CD4-positive, CD25-positive, alpha-beta regulatory T cell (primary cell): ENCODE measurements around the gene MYO7A. TPM values are rescaled to one million over a fixed set of nuclear protein-coding genes. Genes with fewer than 3 reads are reported as not detected.
A peak's percentile ranks its signal among the peaks of the same experiment; 100 is the strongest.

Source experiments
- ATAC-seq, 2 donors: fragments of 150-1000 bp; cut with Tn5 transposase; one replicate each; pipeline ENCODE4 v1.10.0; 2021; ENCODE audit warnings: low read depth in 2 of 2, moderate number of reproducible peaks in 2 of 2, moderate library complexity in 1 of 2
- DNase-seq, 3 donors: peaks; one replicate each; pipeline versions ENCODE4 v3.0.0 to v3.0.0-alpha.2; 2012 to 2022; ENCODE audit warnings: mixed read lengths in 1 of 3
- H3K27ac ChIP-seq: one replicate; pipeline ENCODE4 v1.7.0; 2013; ENCODE audit warnings: mild to moderate bottlenecking, low read length; ENCODE audit not compliant: insufficient read depth, poor library complexity, severe bottlenecking
- H3K27me3 ChIP-seq: one replicate; pipeline ENCODE4 v1.7.0; 2013; ENCODE audit warnings: low read length; ENCODE audit not compliant: control insufficient read depth, insufficient read depth
- H3K36me3 ChIP-seq: one replicate; pipeline ENCODE4 v1.7.0; 2013; ENCODE audit warnings: mild to moderate bottlenecking, low read length, moderate library complexity; ENCODE audit not compliant: control insufficient read depth, insufficient read depth
- H3K4me1 ChIP-seq: 2 replicates; pipeline ENCODE4 v1.7.0; 2013; ENCODE audit warnings: mild to moderate bottlenecking, low read length; ENCODE audit not compliant: insufficient read depth, control insufficient read depth, poor library complexity, severe bottlenecking
- H3K4me3 ChIP-seq: one replicate; pipeline ENCODE4 v1.7.0; 2013; ENCODE audit warnings: low read depth, mild to moderate bottlenecking, low read length, moderate library complexity
- H3K9me3 ChIP-seq, 2 experiments: 1 replicate in 1 of 2; 2 replicates in 1 of 2; pipeline ENCODE4 v1.7.0; 2013; ENCODE audit warnings: low read length in 2 of 2, mild to moderate bottlenecking in 1 of 2, moderate library complexity in 1 of 2; ENCODE audit not compliant: control insufficient read depth in 2 of 2
- H3K27ac Mint-ChIP-seq, 3 donors: one replicate each; pipeline ENCODE4 v1.8.0; 2020 to 2022; ENCODE audit warnings: mild to moderate bottlenecking in 3 of 3, mixed read lengths in 3 of 3, moderate library complexity in 2 of 3
- H3K27me3 Mint-ChIP-seq: one replicate; pipeline ENCODE4 v1.8.0; 2022; ENCODE audit warnings: mild to moderate bottlenecking, mixed read lengths
- H3K36me3 Mint-ChIP-seq: one replicate; pipeline ENCODE4 v1.8.0; 2020; ENCODE audit warnings: mixed read lengths
- H3K4me1 Mint-ChIP-seq, 4 donors: one replicate each; pipeline ENCODE4 v1.8.0; 2020 to 2022; ENCODE audit warnings: mixed read lengths in 4 of 4, mild to moderate bottlenecking in 1 of 4
- H3K4me3 Mint-ChIP-seq, 4 donors: one replicate each; pipeline ENCODE4 v1.8.0; 2020 to 2022; ENCODE audit warnings: mild to moderate bottlenecking in 4 of 4, mixed read lengths in 4 of 4, moderate library complexity in 3 of 4
- H3K9me3 Mint-ChIP-seq, 7 donors: one replicate each; pipeline ENCODE4 v1.8.0; 2020 to 2022; ENCODE audit warnings: mixed read lengths in 7 of 7, mild to moderate bottlenecking in 3 of 7, moderate library complexity in 2 of 7
- polyA plus RNA-seq, 4 donors: library from polyadenylated mRNA; unstranded; fragments of 300-500 nt; fragmentation: Illumina TruSeq; gene quantifications; one replicate each; pipeline ENCODE4 v1.2.3, GENCODE V29; 2021
- total RNA-seq: library from RNA; stranded (reverse); gene quantifications from one replicate; pipeline ENCODE4 v1.2.3, GENCODE V29; 2022

Gene MYO7A
- total and polyA plus RNA-seq, 5 donors from 2014 or later: 0.12 to 0.84 (median 0.18) TPM; not detected in 1

DNA sequence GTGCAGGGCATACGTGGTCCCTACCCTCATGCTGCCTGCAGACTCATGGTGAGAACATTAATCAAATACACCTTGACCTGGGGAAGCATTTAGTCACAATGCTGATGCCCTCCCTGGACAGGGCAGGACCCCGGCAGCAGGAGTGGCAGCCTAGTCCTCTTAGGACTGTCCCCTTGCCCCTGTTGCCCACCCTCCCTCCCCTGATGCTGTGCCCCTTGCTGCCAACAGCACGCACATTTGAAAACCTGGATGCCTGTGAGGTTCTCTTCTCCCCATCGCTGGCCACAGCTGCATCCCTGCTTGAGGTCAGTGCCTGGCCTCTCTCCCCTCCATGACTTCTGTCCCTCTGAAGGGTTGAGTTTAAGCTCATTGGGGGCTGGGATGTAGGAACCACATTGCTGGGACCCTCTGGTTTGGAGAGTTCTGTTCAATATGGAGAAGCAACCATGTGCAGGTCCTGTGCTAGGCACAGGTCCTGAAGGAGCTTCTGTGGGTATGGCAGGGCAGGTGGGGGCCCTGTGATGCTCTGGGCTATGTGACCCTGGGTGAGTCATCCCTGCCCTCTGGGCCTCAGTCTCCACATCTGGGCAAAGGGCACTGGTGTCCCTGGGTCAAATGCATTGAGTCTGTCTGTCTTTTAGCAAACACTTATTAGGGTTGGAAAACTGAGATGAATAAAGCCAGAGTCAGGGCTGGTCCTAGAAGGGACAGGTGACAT, 31.3 kb downstream of the MYO7A start:
- H3K27me3 ChIP-seq: no peaks in the 10 kb centered on the region
- H3K36me3 ChIP-seq: no peaks in the 10 kb centered on the region
- Mint-ChIP-seq H3K27me3 (no peaks in the 10 kb centered on the region), H3K4me1 (peaks cover 0 to 4% (median 1%) of the 10 kb centered on the region in 4 donors), H3K9me3 (peaks cover 0 to 2% (median 0%) of the 10 kb centered on the region in 7 donors), H3K27ac (no peak overlapping the region), H3K4me3 (no peak overlapping the region), H3K36me3 (no peaks in the 10 kb centered on the region)
- no peak overlapping the region for H3K27ac ChIP-seq
- no peak for DNase-seq
- H3K4me3 ChIP-seq: no peak overlapping the region
- H3K4me1 ChIP-seq: no peaks in the 10 kb centered on the region
- no peak for ATAC-seq
- H3K9me3 ChIP-seq: no peaks in the 10 kb centered on the region

DNA sequence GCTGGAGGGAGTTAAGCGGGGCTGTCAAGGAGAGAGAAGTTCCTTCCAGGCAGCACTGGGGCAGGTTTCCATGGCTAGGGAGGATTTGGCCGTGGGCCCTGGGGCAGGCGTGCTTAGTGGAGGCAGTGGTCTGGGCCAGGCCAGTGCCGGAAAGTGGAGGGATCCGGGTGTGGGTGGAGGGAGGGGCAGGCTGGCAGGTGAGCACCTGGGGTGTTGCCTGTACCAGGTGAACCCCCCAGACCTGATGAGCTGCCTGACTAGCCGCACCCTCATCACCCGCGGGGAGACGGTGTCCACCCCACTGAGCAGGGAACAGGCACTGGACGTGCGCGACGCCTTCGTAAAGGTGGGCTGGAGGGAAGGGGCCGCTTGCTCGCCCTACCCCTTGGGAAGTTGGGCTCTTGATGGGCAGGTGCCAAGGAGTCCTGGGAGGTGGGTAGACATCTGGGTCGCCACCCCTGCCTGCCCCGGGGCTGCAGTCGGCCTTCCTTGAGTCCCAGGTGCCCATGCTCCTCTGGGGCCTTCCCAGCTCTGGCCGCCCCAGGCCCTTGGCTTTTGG, 32.0 kb downstream of the MYO7A start:
- ATAC-seq: no peak
- no peaks in the 10 kb centered on the region for H3K36me3 ChIP-seq
- no peak for DNase-seq
- H3K36me3 Mint-ChIP-seq: no peaks in the 10 kb centered on the region
- H3K4me3 Mint-ChIP-seq: no peak overlapping the region
- H3K9me3 ChIP-seq: no peaks in the 10 kb centered on the region
- H3K4me3 ChIP-seq: no peak overlapping the region
- no peaks in the 10 kb centered on the region for H3K27me3 ChIP-seq
- H3K4me1 ChIP-seq: no peaks in the 10 kb centered on the region
- H3K27me3 Mint-ChIP-seq: no peaks in the 10 kb centered on the region
- H3K9me3 Mint-ChIP-seq: peaks cover 0 to 2% (median 0%) of the 10 kb centered on the region in 7 donors
- no peak overlapping the region for H3K27ac Mint-ChIP-seq
- no peaks in the 10 kb centered on the region for H3K4me1 Mint-ChIP-seq
- H3K27ac ChIP-seq: no peak overlapping the region

DNA sequence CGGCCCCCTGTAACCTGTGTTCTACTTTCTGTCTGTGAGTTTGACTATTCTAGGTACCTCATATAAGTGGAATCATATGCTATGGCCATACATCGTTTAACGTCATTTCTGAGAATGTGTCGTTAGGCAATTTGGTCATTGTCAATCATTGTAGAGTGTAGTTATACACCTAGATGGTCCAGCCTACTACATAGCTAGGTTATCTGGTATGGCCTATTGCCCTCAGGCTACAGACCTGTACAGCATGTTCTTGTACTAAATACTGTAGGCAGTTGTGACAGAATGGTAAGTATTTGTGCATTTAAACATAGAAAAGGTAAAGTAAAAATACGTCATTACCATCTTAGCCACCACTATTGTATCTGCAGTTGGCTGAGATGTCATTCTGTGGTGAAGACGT, 35.2 kb downstream of the MYO7A start:
- Mint-ChIP-seq H3K4me1 (no peaks in the 10 kb centered on the region), H3K27me3 (no peaks in the 10 kb centered on the region), H3K36me3 (no peaks in the 10 kb centered on the region), H3K9me3 (peaks cover 0 to 2% (median 0%) of the 10 kb centered on the region in 7 donors), H3K27ac (no peak overlapping the region), H3K4me3 (no peak overlapping the region)
- ATAC-seq (no peak), DNase-seq (no peak)
- no peak overlapping the region for H3K4me3 ChIP-seq
- no peak overlapping the region for H3K27ac ChIP-seq
- H3K9me3 ChIP-seq: no peaks in the 10 kb centered on the region
- no peaks in the 10 kb centered on the region for H3K36me3 ChIP-seq
- H3K4me1 ChIP-seq: no peaks in the 10 kb centered on the region
- no peaks in the 10 kb centered on the region for H3K27me3 ChIP-seq

DNA sequence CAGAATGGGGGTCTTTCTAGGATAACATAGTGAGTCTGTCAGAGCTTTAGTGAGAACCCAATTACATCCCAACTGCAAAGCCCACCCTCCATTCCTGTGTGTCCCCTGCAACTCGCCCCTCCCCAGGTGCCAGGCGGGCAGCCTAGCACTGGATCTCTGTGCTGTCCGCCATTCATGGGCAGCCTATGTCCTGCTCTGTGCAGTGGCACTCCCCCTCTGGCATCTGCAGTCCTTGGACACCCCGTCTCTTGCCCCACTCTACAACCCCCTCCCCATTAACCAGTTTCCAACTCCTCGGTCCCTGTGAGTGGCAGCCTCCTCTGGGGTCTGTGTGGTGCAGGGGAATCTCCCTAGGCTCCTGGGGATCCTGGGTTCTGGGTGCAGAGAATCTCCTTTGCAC, 37.0 kb downstream of the MYO7A start:
- ATAC-seq (no peak), DNase-seq (no peak)
- no peaks in the 10 kb centered on the region for H3K27me3 Mint-ChIP-seq
- Histone ChIP-seq H3K27me3 (no peaks in the 10 kb centered on the region), H3K9me3 (no peaks in the 10 kb centered on the region), H3K27ac (no peak overlapping the region), H3K4me3 (no peak overlapping the region), H3K4me1 (no peaks in the 10 kb centered on the region), H3K36me3 (no peaks in the 10 kb centered on the region)
- H3K4me3 Mint-ChIP-seq: no peak overlapping the region
- H3K27ac Mint-ChIP-seq: peak overlapping the region in 1 of 3 donors; percentile 29
- no peaks in the 10 kb centered on the region for H3K36me3 Mint-ChIP-seq
- peaks cover 0 to 2% (median 0%) of the 10 kb centered on the region in 7 donors for H3K9me3 Mint-ChIP-seq
- H3K4me1 Mint-ChIP-seq: no peaks in the 10 kb centered on the region

DNA sequence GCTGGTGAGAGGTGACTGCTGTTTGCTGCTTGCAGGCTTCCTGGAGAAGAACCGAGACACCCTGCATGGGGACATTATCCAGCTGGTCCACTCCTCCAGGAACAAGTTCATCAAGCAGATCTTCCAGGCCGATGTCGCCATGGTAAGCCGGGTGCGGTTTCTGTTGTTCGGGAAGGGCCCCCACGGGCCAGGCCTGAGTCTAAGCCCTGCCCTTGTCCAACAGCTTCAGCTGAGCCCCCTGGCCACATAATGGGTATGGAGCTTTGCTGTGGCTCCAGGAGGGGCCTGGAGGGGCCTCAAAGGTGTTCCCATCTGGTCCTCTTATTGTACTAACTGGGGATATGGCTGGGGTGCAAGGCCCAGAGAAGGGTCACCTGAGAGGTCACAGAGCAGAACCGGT, 38.0 kb downstream of the MYO7A start:
- no peak overlapping the region for H3K4me3 Mint-ChIP-seq
- no peaks in the 10 kb centered on the region for H3K4me1 Mint-ChIP-seq
- H3K9me3 ChIP-seq: no peaks in the 10 kb centered on the region
- no peaks in the 10 kb centered on the region for H3K36me3 Mint-ChIP-seq
- H3K4me3 ChIP-seq: no peak overlapping the region
- peak overlapping the region in 1 of 3 donors; percentile 69 for H3K27ac Mint-ChIP-seq
- H3K27me3 ChIP-seq: no peaks in the 10 kb centered on the region
- no peak for DNase-seq
- H3K27me3 Mint-ChIP-seq: no peaks in the 10 kb centered on the region
- H3K27ac ChIP-seq: no peak overlapping the region
- H3K9me3 Mint-ChIP-seq: peaks cover 0 to 2% (median 0%) of the 10 kb centered on the region in 7 donors
- ATAC-seq: no peak
- H3K36me3 ChIP-seq: no peaks in the 10 kb centered on the region
- no peaks in the 10 kb centered on the region for H3K4me1 ChIP-seq

DNA sequence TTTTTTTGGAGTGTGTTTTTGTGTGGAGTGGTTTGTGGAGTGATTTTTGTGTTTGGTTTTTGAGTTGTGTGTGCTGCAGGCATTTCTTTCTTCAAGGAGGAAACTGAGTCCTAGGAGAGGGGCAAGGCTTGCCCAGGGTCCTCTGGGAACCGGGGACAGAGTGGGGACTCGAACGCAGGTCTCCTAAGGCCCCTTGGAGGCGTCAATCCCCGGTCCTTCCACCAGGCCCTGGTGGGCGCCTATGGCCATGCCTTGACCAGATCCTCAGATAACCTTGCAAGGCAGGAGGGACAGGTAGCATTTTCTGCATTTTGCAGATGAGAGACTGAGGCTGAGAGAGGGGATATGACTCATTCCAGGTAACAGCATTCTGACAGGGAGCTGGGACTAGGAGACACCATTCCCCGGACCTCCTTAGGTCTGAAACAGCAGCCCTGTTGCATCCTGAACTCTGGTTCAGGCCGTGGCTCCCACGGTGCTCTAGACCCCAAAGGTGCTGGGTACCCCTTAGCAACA, 39.1 kb downstream of the MYO7A start:
- H3K4me3 ChIP-seq: no peak overlapping the region
- H3K36me3 ChIP-seq: no peaks in the 10 kb centered on the region
- H3K4me1 ChIP-seq: no peaks in the 10 kb centered on the region
- H3K27ac Mint-ChIP-seq: no peak overlapping the region
- H3K4me3 Mint-ChIP-seq: no peak overlapping the region
- no peaks in the 10 kb centered on the region for H3K36me3 Mint-ChIP-seq
- no peaks in the 10 kb centered on the region for H3K27me3 Mint-ChIP-seq
- no peak overlapping the region for H3K27ac ChIP-seq
- no peaks in the 10 kb centered on the region for H3K9me3 ChIP-seq
- no peak for DNase-seq
- H3K9me3 Mint-ChIP-seq: peaks cover 0 to 2% (median 0%) of the 10 kb centered on the region in 7 donors
- no peaks in the 10 kb centered on the region for H3K4me1 Mint-ChIP-seq
- no peak for ATAC-seq
- H3K27me3 ChIP-seq: no peaks in the 10 kb centered on the region

DNA sequence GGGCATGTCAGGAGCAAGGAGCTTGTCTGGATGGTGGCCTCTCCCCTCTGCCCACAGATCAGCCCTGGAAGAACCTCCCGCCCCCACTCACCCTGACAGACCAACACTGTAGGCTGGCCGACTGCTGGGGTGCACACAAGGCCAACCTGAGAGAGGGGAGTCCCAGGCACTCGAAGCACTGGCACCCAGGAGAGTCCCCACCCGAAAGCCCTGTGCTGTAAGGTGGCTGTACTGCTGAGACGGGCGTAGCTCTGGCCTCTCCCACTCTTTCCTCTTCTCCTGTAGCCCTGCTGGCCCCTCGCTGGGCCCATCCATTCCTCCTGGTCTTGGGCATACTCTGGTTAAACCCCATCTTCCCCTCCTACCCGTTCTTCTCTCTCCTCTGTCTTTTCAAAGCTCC, 39.7 kb downstream of the MYO7A start:
- Mint-ChIP-seq H3K36me3 (no peaks in the 10 kb centered on the region), H3K27ac (no peak overlapping the region), H3K4me1 (no peaks in the 10 kb centered on the region), H3K27me3 (no peaks in the 10 kb centered on the region), H3K9me3 (no peaks in the 10 kb centered on the region), H3K4me3 (no peak overlapping the region)
- Histone ChIP-seq H3K27ac (no peak overlapping the region), H3K4me1 (no peaks in the 10 kb centered on the region), H3K27me3 (no peaks in the 10 kb centered on the region), H3K36me3 (no peaks in the 10 kb centered on the region), H3K9me3 (no peaks in the 10 kb centered on the region), H3K4me3 (no peak overlapping the region)
- ATAC-seq (no peak), DNase-seq (no peak)

DNA sequence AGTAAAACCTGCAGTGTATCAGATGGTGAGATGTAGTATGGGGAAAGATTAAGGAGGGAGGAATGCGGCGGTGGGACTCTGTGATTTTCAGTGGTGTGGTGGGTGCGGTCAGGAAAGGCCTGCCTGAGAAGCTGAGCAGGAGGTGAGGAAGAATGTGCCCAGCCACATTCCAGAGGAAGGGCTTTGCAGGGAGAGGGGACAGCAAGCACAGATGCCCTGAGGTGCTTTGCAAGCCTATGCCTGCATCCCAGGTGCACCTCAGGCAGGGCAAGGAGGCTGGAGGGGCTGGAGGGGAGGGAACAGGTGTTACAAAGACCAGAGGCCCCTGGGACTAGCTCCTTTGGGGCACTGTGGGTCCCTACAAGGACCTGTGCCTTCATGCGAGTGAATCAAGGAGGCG, 42.1 kb downstream of the MYO7A start:
- no peaks in the 10 kb centered on the region for H3K27me3 ChIP-seq
- H3K4me3 Mint-ChIP-seq: no peak overlapping the region
- no peaks in the 10 kb centered on the region for H3K4me1 ChIP-seq
- no peaks in the 10 kb centered on the region for H3K36me3 ChIP-seq
- no peaks in the 10 kb centered on the region for H3K4me1 Mint-ChIP-seq
- H3K27me3 Mint-ChIP-seq: no peaks in the 10 kb centered on the region
- DNase-seq (no peak), ATAC-seq (no peak)
- H3K4me3 ChIP-seq: no peak overlapping the region
- no peak overlapping the region for H3K27ac ChIP-seq
- H3K27ac Mint-ChIP-seq: no peak overlapping the region
- H3K9me3 ChIP-seq: no peaks in the 10 kb centered on the region
- no peaks in the 10 kb centered on the region for H3K36me3 Mint-ChIP-seq
- no peaks in the 10 kb centered on the region for H3K9me3 Mint-ChIP-seq
